ES-I3 (cell line): ENCODE data around the gene PES1.
A peak's percentile ranks its signal among the peaks of the same experiment; 100 is the strongest.
"Not testable (repeated sequence)": the region's sequence is repeated elsewhere in the genome, so short reads cannot be mapped to it uniquely, and the experiment has no call there.

Experiments
- H3K36me3 ChIP-seq: 2 replicates; pipeline ENCODE4 v1.6.1; 2013; ENCODE audit warnings: mild to moderate bottlenecking, low read length, control low read depth, moderate library complexity; ENCODE audit not compliant: insufficient read depth
- H3K4me1 ChIP-seq: 2 replicates; pipeline ENCODE4 v1.6.1; 2013; ENCODE audit warnings: mild to moderate bottlenecking, control low read depth, low read length; ENCODE audit not compliant: insufficient read depth
- H3K9ac ChIP-seq: 2 replicates; pipeline ENCODE4 v1.6.1; 2013; ENCODE audit warnings: low read depth, mild to moderate bottlenecking, low read length, moderate library complexity
- H3K9me3 ChIP-seq: 2 replicates; pipeline ENCODE4 v1.6.1; 2013; ENCODE audit warnings: mild to moderate bottlenecking, low read length, moderate library complexity; ENCODE audit not compliant: control insufficient read depth, insufficient read depth

The PES1 gene

DNA sequence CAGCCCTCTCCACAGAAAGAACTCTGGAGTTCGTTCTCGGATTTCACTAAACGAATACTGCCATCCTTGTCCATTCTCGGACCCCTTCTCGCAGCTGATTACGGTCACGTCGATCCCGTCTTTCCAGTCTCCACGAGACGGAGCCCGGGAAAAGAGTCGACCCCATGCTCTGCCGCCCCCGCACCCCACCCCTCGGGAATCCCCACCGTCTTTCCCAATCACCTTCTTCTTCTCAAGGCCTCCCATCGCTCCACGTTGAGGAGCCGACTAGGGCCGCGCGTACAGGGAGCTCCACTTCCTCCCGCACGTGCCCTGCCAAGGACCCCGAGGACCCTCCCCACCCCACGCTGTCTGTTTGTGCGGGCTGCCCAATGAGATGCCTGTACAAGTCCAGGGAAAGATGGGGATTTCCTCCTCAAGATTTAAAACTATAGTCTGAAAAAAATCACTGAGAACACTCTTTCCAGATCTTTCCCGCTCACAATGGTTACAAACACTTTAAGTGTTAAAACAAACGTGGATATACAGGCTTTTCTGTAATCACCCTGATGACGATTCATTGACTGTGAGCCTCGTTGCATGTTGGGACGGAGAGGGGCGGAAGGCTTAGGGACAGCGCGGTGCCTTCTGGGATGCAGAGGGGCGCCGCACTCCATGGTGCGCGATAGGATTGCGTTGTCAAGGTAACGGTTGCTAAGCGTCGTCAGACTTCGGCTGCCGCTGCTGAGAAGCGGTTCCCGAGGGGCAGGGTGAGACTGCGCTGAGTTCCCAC is at the start of gene PES1:
Gene PES1 (minus strand): TSS at position 323 of the 772 bp plus-strand sequence. CDS start 77 bp downstream, at position 246.
- H3K9ac ChIP-seq: peak within 1 kb of the TSS; percentile 76

DNA sequence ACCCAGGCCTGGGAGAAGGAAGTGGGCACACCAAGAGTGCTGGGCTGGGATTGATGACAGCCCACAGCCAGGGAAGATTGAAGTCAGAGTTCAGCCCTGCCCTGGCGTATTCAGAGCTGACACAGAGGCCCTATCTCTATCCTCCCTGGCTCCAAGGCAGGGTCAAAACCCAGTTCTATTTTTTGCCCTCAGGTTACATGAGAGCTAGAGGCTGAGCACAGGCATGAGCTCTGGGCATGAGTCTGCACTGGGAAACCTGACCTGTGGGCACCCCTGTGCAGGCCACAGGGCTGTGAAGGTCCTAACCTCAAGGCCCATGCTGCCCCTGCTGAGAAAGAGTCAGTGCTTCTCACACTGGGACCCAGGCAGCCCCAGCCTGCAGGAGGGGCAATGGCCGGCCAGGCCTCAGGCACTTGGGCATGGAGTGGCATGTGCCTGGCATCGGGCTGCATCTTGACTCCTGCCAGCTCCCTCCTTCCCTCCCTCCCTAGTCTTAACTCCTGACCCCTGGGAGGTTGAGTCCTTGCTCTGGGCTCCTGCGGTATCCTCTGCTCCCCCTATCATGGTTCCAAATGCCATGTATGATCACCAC is 49.2 kb upstream of the PES1 start:
- H3K4me1 ChIP-seq: no peaks in the 10 kb centered on the region; the same call in 1 of the 2 replicates
- H3K36me3 ChIP-seq: no peaks in the 10 kb centered on the region
- H3K9ac ChIP-seq: no peak overlapping the region
- no peaks in the 10 kb centered on the region for H3K9me3 ChIP-seq

More for the DNA sequence above, at the start of gene PES1:
- H3K9me3 ChIP-seq: no peaks in the 10 kb centered on the region
- peaks cover 17% of the 10 kb centered on the region for H3K36me3 ChIP-seq
- H3K4me1 ChIP-seq: no peaks in the 10 kb centered on the region; the same call in 1 of the 2 replicates

DNA sequence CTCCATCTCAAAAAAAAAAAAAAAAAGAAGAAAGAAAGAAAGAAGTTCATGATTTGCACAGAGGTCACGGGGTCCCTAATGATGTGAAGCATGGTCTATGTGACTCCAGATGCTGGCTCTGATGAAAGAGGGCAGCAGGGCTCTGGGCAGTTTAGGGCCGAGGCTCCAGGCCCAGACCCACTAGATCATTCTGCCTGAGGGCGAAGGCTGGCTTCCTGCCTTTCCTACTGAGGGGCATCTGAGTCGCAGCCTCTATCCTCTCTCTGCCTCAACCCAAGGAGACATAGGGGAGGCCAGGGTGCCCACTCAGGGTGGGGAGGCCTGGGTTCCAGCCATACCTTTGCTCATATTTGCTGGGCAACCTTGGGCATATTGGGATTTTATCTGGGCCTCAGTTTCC is 48.7 kb upstream of the PES1 start:
- H3K9ac ChIP-seq: no peak overlapping the region
- no peaks in the 10 kb centered on the region; the same call in 1 of the 2 replicates for H3K4me1 ChIP-seq
- H3K36me3 ChIP-seq: no peaks in the 10 kb centered on the region
- H3K9me3 ChIP-seq: no peaks in the 10 kb centered on the region

DNA sequence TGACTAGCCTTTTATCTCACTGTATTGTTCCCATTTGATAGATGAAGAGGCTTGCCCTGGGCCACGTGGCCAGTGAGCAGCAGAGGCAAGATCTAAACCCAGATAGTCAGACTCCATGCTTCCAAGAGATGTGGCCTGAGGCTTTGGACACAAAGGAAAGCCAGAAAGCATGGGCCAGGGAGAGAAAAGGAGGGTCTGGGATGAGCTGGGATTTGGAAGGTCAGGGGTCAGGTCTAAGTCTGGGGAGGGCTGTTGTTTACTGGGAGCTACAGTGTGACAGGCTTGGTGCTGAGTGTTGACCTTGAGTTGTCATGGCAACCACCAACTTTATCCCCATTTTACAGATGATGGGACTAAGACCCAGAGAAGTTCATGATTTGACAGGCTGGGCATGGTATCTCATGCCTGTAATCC is 46.0 kb upstream of the PES1 start:
- H3K9me3 ChIP-seq: no peaks in the 10 kb centered on the region
- no peaks in the 10 kb centered on the region; the same call in 1 of the 2 replicates for H3K4me1 ChIP-seq
- no peaks in the 10 kb centered on the region for H3K36me3 ChIP-seq
- H3K9ac ChIP-seq: no peak overlapping the region

DNA sequence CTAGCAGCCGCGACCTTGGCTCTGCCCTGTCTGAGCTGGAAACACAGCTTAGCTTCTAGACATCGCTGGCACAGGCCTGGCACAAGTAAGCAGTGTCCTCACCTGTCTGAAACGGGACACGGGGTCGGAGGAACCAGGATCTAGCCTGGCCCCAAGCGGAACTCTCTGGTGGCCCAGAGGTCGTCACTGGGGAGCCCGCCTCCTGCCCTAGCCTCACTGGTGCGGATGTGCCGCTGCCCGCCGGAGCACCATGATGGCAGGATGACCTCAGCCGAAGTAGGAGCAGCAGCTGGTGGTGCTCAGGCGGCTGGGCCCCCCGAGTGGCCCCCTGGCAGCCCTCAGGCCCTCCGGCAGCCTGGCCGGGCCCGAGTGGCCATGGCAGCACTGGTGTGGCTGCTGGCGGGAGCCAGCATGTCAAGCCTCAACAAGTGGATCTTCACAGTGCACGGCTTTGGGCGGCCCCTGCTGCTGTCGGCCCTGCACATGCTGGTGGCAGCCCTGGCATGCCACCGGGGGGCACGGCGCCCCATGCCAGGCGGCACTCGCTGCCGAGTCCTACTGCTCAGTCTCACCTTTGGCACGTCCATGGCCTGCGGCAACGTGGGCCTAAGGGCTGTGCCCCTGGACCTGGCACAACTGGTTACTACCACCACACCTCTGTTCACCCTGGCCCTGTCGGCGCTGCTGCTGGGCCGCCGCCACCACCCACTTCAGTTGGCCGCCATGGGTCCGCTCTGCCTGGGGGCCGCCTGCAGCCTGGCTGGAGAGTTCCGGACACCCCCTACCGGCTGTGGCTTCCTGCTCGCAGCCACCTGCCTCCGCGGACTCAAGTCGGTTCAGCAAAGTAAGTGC is 44.7 kb upstream of the PES1 start:
- H3K36me3 ChIP-seq: no peaks in the 10 kb centered on the region
- H3K9me3 ChIP-seq: no peaks in the 10 kb centered on the region
- H3K9ac ChIP-seq: peak overlapping the region; percentile 85
- no peaks in the 10 kb centered on the region; the same call in 1 of the 2 replicates for H3K4me1 ChIP-seq

DNA sequence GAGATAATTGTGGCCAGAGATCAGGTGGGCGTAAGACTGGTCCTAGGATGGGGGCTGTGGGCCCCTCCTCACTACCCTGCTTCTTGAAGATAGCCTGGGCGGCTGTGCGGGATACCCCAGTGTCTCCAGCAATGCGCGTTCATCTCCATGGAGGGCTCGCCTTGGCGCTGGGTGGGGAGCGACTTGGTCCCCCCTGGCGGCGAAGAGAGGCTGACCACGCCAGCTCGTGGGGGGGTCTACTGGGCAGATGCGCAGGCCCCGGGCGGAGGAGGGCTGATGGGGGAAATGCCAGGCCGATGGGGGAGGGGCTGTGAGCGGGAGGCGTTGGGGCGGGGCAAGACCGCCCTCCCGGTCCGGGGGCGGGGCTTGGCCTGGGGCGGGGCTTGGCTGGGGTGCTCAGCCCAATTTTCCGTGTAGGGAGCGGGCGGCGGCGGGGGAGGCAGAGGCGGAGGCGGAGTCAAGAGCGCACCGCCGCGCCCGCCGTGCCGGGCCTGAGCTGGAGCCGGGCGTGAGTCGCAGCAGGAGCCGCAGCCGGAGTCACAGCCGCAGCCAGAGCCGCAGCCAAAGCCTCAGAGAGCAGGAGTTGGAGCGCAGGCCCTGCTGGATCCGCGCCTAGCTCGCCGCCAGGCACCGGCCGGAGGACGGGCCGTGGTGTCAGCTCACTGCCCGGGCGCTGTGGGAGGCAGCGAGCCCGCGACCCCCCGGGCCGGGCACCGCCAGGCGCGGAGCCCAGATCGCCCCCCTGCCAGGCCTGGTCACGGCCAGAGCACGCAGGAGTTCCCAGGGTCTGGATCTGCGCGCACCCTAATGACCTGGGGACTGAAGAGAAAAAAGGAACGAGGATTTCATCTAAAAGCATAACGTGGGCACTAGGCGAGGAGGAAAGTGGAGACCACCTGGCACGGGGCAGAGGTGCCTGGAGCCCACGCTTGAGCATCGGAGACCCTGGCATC is 43.8 kb upstream of the PES1 start, which contains the start of gene SLC35E4:
Gene SLC35E4 (plus strand): TSS at position 509 of the 953 bp plus-strand sequence. CDS start 670 bp downstream, outside the sequence.
- peak within 1 kb of the TSS; percentile 85 for H3K9ac ChIP-seq
- no peaks in the 10 kb centered on the region; the same call in 1 of the 2 replicates for H3K4me1 ChIP-seq
- H3K9me3 ChIP-seq: no peaks in the 10 kb centered on the region
- H3K36me3 ChIP-seq: no peaks in the 10 kb centered on the region

DNA sequence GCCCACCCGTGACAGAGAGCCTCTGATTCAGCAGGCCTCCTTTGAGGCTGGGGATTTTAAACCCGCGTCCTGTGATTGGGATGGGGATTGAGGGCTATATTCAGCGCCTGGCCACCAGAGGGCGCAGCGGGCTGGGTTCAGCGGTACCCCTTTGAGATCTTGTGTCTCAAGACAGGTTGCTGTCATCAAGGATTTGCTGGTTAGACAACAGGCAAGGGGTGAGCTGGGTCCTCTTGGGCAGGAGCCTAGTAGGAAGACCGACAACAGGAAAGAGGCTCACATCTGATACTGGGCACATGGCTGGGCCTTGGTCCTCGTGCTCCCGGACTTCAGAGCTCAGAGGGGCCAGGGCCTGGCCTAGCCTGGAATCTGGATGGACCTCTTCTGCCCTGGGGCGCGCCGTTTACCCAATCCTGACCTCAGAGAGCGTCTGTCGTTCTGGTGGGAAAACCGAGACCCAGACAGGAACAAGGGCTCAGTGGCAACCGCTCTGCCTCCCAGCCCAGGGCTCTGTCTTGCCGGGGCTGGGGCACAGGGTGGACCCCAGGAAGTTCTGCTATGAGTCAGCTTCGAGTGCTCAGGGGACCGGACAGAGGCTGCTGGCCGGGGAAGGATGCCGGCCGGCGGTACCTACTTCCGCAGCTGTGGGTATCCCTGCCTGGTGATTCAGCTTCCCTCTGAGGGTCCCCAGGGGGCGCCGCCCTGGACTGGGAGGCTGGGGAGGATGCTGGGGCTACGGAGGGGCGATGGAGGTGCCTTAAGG is 42.9 kb upstream of the PES1 start:
- Histone ChIP-seq H3K36me3 (no peaks in the 10 kb centered on the region), H3K9me3 (no peaks in the 10 kb centered on the region), H3K9ac (peak overlapping the region; percentile 53; the same call in 1 of the 2 replicates), H3K4me1 (no peaks in the 10 kb centered on the region; the same call in 1 of the 2 replicates)

DNA sequence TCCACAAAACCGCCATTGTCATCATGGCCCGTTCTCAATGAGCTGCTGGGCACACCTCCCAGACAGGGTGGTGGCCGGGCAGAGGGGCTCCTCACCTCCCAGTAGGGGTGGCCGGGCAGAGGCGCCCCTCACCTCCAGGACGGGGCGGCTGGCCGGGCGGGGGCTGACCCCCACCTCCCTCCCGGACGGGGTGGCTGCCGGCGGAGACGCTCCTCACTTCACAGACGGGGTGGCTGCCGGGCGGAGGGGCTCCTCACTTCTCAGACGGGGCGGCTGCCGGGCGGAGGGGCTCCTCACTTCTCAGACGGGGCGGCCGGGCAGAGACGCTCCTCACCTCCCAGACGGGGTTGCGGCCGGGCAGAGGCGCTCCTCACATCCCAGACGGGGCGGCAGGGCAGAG is 39.8 kb upstream of the PES1 start:
- H3K4me1 ChIP-seq, H3K9me3 ChIP-seq, H3K36me3 ChIP-seq, H3K9ac ChIP-seq: not testable (repeated sequence)

DNA sequence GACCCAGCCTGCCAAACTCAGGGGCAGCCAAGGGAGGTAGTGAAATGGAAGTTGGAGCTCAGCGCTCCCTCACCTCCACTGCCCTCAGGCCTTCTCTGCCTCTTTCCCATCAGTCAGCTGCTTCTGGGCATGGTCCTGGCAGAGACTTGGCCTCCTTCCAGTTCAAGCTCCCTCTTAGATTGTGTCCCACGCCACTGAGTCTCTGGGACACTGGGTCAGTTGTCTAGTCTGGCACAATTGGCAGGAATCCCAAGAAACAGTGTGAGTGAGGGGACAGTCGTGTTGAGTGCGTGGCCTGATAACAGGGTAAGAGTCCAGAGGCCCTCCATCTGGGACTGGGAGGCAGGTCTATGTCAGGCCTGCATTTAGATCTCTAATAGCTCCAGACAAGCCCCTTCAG is 36.8 kb upstream of the PES1 start:
- H3K9ac ChIP-seq: no peak overlapping the region
- H3K9me3 ChIP-seq: no peaks in the 10 kb centered on the region
- H3K4me1 ChIP-seq: no peaks in the 10 kb centered on the region
- no peaks in the 10 kb centered on the region for H3K36me3 ChIP-seq

DNA sequence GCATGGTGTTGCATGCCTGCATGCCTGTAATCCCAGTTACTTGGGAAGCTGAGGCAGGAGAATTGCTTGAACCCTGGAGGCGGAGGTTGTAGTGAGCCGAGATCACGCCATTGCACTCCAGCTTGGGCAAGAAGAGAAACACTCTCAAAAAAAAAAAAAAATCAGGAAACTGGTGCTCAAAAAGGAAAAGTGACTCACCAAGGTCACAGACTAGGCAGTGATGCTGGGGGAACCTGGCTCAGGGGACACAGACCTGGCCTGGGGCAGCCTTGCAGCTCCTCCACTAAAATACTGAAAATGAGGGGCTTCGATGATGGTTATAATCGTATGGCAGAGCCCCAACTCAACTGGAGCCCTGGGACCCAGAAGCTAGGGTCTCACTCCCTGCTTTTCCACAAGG is 35.8 kb upstream of the PES1 start:
- H3K9ac ChIP-seq: no peak overlapping the region
- H3K4me1 ChIP-seq: no peaks in the 10 kb centered on the region
- H3K36me3 ChIP-seq: peaks cover 2% of the 10 kb centered on the region; the same call in 1 of the 2 replicates
- no peaks in the 10 kb centered on the region for H3K9me3 ChIP-seq

DNA sequence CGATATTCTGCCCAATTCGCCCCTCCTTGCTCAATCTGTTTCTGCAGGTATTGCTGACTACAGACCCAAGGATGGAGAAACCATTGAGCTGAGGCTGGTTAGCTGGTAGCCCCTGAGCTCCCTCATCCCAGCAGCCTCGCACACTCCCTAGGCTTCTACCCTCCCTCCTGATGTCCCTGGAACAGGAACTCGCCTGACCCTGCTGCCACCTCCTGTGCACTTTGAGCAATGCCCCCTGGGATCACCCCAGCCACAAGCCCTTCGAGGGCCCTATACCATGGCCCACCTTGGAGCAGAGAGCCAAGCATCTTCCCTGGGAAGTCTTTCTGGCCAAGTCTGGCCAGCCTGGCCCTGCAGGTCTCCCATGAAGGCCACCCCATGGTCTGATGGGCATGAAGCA is 34.7 kb upstream of the PES1 start:
- Histone ChIP-seq H3K9me3 (no peaks in the 10 kb centered on the region), H3K9ac (no peak overlapping the region), H3K36me3 (peaks cover 3% of the 10 kb centered on the region; the same call in 1 of the 2 replicates), H3K4me1 (no peaks in the 10 kb centered on the region)

DNA sequence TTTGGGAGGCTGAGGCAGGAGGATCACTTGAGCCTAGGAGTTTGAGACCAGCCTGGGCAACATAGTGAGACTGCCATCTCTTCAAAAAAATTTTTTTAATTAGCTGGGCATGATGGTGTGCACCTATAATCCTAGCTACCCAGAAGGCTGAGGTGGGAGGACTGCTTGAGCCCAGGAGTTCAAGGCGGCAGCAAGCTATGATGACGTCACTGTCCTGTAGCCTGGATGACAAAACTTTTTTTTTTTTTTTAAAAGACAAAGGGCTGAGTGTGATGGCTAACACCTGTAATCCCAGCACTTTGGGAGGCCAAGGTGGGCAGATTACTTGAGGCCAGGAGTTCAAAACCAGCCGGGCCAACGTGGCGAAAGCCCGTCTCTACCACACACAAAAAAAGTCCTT is 28.2 kb upstream of the PES1 start:
- not testable (repeated sequence) for H3K4me1 ChIP-seq

DNA sequence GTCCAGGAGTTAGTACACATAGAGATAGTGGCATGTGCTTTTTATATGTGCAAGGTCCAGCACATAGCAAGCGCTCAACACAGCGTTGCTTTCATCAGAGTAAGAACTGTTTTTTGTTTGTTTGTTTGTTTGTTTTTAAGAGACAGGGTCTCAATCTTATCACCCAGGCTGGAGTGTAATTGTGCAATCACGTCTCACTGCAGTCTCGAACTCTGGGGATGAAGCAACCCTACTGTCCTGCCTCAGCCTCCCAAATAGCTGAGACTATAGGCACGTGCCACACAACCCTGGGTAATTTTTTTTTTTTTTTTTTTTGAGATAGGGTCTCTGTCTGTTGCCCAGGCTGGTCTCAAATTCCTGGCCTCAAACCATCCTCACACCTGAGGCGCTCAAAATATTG is 26.1 kb upstream of the PES1 start:
- no peaks in the 10 kb centered on the region for H3K4me1 ChIP-seq
- no peaks in the 10 kb centered on the region for H3K9me3 ChIP-seq
- H3K9ac ChIP-seq: no peak overlapping the region
- H3K36me3 ChIP-seq: peaks cover 12% of the 10 kb centered on the region; the same call in 1 of the 2 replicates

More for the DNA sequence above, 28.2 kb upstream of the PES1 start:
- not testable (repeated sequence) for H3K9ac ChIP-seq, H3K9me3 ChIP-seq, H3K36me3 ChIP-seq
